Retinal pigment epithelial cell (primary cell): ENCODE measurements around the gene WDPCP.

ENCODE experiments used
- DNase-seq: peaks from one replicate; pipeline ENCODE4 v3.0.0-alpha.2; 2010; ENCODE audit warnings: low read depth
- H3K4me3 ChIP-seq: 2 replicates; pipeline ENCODE4 v1.5.1; 2011; ENCODE audit warnings: mild to moderate bottlenecking, low read length, control low read depth, moderate library complexity
- CTCF ChIP-seq: conservative IDR thresholded peaks from 2 replicates; pipeline ENCODE4 v1.5.1; 2011; ENCODE audit warnings: low read depth, low read length, control low read depth, inconsistent platforms

WDPCP gene

DNA sequence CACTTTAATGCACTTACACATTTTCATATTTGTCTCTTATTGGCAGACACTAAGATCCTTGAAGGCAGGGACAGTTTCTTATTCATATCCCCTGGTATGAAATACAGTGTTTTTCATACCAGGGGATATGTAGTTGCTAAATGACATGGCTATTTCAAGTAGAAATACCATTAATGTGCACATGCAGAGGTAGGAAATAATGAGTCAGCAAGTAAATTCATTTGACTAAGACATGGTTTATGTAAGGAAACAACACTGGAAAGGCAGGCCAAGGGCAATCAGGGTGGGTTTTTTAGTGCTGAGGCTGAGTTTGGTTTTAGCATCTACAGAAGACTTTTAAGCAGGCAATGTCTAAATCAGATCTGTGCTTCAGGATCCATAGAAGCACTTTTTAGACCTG is 155.9 kb downstream of the WDPCP start:
- no peak for DNase-seq
- no peak for TF ChIP-seq CTCF
- no peak overlapping the region for H3K4me3 ChIP-seq

DNA sequence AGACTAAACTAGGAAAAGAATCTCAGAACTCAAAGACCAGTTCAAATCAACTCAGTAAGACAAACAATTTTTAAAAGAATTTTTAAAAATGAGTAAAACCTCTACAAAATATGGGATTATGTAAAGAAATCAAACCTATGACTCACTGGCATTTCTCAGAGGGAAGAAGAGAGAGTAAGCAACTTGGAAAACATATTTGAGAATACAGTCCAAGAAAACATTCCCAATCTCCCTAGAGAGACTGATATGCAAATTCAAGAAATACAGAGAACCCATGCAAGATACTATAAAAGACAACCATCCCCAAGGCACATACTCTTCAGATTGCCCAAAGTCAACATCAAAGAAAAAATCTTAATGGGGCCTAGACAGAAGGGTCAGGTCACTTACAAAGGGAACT is 162.7 kb downstream of the WDPCP start:
- H3K4me3 ChIP-seq = no peak overlapping the region
- no peak for DNase-seq
- TF ChIP-seq CTCF = no peak

GRCh38 chr2:63425079-63425416 is 163.2 kb downstream of the WDPCP start:
- DNase-seq = no peak
- no peak for TF ChIP-seq CTCF
- H3K4me3 ChIP-seq = no peak overlapping the region

- TF ChIP-seq CTCF = peak; percentile 53
- no peak overlapping the region for H3K4me3 ChIP-seq
- no peak for DNase-seq
These were observed 163.8 kb downstream of the WDPCP start for GRCh38 chr2:63424329-63425078.

DNA sequence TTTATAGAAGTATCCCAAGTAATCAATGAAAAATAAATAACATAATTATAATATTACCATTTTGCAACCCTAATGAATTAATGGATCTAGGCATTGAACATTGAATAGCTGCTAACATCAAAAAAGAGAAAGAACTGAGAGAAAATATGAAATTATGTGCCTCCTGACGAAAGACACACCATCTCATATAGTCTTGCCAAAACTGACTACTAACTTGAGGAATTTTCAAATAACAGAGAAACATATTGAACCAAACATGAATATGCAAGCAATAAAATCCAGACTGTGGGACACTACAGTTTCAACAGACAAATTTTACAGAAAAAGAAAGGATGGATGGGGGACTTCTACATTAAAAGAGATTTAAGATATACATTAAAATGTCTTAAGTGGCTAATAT is 165.7 kb downstream of the WDPCP start:
- DNase-seq = no peak
- TF ChIP-seq CTCF = no peak
- H3K4me3 ChIP-seq = no peak overlapping the region

DNA sequence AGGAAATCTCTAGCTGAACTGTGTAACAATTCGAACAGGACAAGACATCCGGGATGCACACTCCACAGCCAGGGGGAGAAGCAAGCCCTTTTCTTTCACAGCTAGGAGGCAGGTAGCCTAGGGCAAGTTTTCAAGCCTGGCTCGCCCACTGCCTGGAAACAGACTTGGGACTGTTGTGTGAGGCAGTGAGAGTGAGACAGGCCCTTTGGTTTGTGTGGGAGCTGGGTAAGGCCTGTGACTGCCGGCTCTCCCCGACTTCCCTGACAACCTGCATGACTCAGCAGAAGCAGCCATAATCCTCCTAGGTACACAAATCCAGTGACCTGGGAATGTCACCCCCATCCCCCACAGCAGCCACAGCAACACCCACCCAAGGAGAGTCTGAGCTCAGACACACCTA is 179.7 kb downstream of the WDPCP start:
- TF ChIP-seq CTCF = no peak
- peak; percentile 22 for DNase-seq
- no peak overlapping the region for H3K4me3 ChIP-seq

DNA sequence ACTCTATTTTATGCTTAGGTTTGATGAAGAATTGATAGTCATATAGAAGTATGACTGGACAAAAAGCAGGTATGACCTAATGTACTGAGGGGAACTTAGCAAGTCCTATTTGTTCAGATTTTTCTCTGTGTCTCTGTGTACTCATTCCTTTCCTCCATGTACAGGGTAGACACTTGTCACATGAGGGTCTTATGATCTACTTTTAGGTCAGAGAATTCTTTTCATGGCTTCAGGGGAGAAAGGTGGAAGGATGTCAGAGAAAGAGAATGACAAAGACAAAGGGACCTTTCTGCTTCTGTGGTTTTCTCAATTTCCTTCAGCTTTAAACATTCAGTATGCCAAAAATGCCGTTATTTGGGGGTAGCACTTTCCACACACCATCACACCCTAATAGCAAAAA is 181.6 kb downstream of the WDPCP start:
- DNase-seq = no peak
- H3K4me3 ChIP-seq = no peak overlapping the region
- no peak for TF ChIP-seq CTCF
